GM12865 (cell line): ENCODE results near the gene PRG3.
"Not testable (repeated sequence)": the region's sequence is repeated elsewhere in the genome, so short reads cannot be mapped to it uniquely, and the experiment has no call there.

Experiments used
- DNase-seq: peaks from one replicate; pipeline ENCODE4 v3.0.0; 2010; ENCODE audit warnings: low read depth
- H3K4me3 ChIP-seq: 2 replicates; pipeline ENCODE4 v1.5.1; 2011; ENCODE audit warnings: mild to moderate bottlenecking, low read depth, low read length, control low read depth
- TF ChIP-seq, protein P1 (sequence below): IDR thresholded peaks from 2 replicates; pipeline ENCODE4 v1.5.1; 2011; ENCODE audit warnings: low read length, control low read depth, low read depth, inconsistent platforms; ENCODE audit not compliant: insufficient read depth; ENCODE audit errors: missing control alignments

The PRG3 gene

DNA sequence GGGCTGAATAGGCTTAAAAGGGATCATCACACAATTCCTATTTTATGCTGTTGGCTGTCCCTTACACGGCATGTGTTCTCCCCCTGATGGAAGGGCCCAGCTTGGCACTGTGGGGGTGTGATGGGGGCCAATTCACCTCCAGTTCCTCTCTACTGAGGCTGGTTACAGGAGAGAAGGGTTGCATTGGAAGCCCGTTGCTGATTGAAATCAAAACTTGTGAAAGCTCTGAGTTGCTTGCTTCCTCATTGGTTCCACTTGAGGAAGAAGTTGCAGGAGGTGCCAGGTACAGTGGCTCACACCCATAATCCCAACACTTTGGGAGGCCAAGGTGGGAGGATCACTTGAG is 22.8 kb upstream of the PRG3 start:
- TF ChIP-seq, protein P1, sequence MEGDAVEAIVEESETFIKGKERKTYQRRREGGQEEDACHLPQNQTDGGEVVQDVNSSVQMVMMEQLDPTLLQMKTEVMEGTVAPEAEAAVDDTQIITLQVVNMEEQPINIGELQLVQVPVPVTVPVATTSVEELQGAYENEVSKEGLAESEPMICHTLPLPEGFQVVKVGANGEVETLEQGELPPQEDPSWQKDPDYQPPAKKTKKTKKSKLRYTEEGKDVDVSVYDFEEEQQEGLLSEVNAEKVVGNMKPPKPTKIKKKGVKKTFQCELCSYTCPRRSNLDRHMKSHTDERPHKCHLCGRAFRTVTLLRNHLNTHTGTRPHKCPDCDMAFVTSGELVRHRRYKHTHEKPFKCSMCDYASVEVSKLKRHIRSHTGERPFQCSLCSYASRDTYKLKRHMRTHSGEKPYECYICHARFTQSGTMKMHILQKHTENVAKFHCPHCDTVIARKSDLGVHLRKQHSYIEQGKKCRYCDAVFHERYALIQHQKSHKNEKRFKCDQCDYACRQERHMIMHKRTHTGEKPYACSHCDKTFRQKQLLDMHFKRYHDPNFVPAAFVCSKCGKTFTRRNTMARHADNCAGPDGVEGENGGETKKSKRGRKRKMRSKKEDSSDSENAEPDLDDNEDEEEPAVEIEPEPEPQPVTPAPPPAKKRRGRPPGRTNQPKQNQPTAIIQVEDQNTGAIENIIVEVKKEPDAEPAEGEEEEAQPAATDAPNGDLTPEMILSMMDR = no peak
- no peak for DNase-seq
- no peak overlapping the region for H3K4me3 ChIP-seq

DNA sequence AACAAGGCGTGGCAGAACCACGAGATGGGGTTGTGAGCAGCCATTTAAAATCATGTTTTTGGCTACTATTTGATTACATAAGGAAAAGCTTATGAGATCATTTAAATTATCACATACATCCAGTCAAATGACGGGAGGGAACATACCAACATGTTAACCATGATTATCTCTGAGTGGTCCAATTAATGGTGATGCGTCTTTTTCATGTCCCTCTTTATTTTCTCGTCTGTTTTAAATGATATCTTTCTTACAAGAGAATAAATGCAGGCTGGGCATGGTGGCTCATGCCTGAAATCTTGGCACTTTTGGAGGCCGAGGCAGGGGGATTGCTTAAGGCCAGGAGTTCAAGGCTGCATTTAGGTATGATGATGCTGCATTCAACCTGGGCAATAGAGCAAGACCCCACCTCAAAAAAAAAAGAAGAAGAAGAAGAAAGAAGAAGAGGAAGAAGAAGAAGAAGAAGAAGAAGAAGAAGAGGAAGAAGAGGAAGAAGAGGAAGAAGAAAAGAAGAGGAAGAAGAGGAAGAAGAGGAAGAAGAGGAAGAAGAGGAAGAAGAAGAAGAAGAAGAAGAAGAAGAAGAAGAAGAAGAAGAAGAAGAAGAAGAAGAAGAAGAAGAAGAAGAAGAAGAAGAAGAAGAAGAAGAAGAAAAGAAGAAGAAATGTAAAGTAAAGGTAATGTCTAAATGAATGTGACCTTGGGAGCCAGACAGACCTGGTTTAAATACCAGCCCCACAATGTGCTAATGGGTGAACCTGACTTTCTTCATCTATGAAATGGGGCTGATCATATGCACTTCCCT is 22.3 kb upstream of the PRG3 start:
- DNase-seq, H3K4me3 ChIP-seq: not testable (repeated sequence)

DNA sequence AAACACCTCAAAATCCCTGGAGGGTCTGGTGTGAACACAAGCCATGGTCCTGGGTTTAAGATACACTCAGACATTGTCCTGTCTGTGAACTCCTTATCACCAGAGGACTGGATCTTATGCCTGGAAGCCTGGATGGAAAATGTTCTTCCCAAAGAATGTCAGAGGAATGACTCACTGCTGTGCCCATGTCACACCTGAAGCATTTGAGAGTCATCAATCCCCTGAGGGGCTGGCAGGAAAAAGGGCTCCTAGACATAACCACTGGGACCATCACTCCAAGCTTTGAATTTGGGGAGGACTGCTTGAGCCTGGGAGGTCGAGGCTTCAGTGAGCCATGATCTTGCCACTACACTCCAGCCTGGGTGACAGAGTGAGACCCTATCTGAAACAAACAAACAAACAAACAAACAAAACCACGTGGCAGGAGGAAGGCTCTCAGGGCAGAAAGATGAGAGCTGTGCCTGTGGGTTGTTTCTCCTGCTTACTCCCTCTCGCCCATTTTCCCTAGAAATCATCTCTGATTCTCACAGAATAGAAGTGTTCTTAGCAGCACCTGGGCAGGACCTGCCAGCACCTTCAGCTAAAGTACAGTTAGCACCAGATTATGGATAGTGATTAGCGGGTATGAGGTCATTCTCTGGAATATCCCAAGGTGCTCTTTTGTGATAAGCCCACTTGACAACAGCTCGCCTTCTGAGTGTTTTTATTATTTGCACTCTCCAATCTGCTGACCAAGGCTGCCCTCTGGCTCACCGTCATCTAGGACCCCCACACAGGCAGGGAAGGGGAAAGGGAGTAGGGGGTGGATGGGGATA is 21.4 kb upstream of the PRG3 start:
- no peak overlapping the region for H3K4me3 ChIP-seq
- TF ChIP-seq, protein P1 = no peak
- DNase-seq = no peak

DNA sequence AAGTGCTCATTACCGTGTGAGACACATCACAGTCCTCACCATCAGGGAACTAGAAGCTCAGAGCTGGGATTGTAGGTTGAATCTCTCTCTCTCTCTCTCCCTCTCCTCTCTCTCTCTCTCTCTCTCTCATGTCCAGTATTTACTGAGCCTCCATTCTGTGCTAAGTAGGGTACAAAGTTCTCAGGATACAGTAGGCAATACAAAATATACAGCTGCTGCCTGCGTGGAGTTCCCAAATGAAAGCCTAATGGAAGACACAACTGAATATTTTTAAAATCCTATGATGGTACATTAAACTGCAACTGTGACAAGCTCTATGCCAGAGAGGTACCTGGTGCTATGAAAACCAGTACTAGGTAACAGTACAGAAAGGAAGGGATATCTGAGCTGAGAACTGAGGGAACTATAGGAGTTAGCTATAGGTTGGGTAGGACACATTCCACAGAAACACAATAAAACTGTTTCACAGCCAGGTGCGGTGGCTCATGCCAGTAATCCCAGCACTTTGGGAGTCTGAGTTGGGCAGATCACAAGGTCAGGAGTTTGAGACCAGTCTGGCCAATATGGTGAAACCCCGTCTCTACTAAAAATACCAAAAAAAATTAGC is 19.1 kb upstream of the PRG3 start:
- TF ChIP-seq, protein P1 = no peak
- H3K4me3 ChIP-seq = no peak overlapping the region
- DNase-seq = no peak

DNA sequence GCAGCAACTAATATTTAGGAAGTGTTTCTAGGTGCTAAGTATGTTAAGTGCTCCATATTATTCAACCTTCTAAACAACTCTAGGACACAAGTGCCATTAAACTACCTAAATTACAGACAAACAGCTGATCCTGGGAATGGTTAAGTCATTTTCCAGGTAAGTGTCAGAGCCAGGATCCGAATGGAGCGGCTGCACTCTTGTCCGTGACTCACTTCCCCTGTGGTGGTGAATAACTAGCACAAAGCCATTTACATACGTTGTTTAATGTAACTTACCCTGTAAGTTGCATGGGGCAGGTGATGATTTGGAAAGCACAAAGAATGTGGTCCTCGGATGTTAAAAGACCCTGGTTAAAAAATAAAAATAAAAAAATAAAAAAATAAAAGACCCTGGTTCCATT is 18.3 kb upstream of the PRG3 start:
- DNase-seq = no peak
- TF ChIP-seq, protein P1 = no peak
- H3K4me3 ChIP-seq = no peak overlapping the region

DNA sequence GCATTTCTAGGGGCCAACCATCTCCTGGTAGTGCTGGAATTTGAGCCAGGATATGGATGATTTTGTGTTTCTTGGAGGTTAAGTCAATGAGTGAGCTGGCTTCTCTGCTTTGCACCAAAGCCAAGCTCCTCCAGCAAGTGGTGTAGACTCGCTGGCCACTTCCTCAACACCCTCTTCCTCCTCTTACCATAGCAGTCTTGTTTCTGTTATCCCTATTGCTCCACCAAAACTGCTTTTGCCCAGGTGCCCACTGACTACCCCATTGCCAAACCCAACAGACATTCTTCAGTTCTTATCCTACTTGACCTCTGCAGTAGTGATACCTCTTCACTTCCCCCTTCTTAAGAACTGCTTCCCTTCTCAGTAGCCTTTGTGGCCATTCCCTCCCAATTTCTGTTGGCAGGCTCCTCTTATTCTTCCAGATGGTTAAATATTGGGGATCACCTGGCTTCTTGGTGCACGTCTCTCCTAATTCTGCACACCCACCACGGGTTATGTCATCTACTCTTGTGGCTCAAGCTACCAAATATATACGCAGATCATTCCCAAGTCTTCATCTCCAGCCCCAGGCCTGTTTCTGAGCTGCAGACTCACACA is 16.5 kb upstream of the PRG3 start:
- no peak overlapping the region for H3K4me3 ChIP-seq
- DNase-seq = no peak
- TF ChIP-seq, protein P1 = no peak

DNA sequence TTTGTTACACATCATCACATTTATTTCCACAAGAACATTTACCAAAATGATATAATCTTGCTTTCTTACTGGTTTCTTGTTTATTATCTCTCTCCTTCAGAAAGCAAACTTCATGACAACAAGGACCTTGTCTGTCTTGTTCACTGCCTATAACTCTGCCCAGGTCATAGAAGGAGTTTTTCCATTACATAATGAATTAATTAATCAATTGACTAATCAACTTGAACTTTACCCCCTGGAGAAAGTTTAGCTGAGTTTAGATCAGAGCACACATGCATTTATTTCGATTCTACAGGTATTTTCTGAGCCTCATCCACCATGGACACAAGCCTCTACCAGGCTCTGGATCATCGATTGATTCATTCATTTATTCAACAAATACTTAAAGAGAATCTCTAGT is 15.8 kb upstream of the PRG3 start:
- DNase-seq = no peak

More for the DNA sequence above, 15.8 kb upstream of the PRG3 start:
- TF ChIP-seq, protein P1 = no peak
- H3K4me3 ChIP-seq = no peak overlapping the region
